HuH-7.5 (cell line): ENCODE data around the gene ANKRD12.
"Not testable (repeated sequence)": the region's sequence is repeated elsewhere in the genome, so short reads cannot be mapped to it uniquely, and the experiment has no call there.

Experiments used
- DNase-seq: peaks from one replicate; pipeline ENCODE4 v3.0.0; 2011; ENCODE audit warnings: low spot score

ANKRD12 gene

DNA sequence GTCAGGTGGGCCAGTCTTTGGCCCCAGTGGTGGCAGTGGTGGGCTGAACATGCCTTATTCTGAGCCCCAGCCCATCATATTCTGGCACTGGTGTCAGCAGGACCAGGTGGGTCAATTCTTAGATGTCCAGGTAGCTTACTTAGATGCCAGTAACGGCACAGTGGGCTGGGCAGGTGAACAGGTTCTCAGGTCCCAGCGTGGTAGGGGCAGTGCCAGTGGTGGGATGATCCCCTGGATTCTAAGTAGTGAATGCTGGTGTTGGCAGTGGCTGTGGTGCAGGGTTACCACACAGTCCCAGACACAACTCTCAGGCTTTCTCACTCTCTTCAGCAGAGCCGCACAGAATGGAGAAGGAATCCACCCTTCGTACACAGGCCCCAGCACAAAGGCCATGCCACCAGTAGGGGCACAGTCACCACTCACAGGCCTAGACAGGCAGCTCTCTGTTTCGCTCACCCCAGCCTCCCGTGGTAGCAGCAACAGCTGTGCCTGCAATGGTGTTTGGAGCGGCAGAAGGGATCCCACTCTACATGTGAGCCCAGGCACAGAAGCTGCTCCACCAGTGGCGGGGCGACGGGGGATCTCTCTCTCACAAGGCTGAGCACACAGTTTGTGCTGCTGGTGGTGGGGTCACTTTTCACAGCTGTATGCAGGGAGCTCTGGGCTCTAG, 97.3 kb downstream of the ANKRD12 start:
- no peak for DNase-seq

DNA sequence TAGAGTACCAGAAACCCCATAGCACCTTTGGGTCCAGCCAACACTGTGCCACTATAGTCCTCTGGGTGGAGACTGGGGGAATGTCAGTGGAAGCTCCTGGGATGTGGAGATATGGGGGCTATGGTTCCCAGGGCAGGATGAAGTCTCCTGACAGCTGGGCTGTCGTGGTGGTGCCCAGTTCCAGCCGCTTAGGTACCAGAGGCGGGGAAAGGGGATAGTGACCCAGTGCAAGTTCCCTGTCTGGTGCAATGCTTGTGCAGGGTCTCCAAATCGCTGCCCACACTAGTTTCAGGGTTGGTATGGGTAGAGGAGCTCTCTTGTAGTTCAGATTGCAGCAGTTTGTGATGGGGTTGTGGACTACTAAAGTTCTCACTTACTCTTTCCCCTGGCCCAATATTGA, 97.9 kb downstream of the ANKRD12 start:
- DNase-seq, result no peak

DNA sequence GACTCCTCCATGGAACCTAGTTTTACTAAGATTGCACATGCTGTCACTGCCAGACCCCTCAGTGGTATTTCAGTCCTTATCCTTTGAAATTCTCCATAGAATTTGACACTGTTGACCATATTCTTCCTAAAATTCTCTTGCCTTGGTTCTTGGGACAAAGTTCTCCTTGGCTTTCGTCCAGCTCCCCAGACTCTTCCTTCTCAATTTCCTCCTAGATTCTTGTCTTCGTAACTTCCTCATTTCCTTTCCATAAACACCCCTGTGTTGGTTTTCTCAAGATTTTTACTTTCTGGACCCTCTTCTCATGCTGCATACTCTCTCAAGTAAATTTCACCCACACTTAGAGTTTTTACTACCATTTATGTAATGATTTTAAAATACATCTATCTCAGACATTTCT, 101.4 kb downstream of the ANKRD12 start:
- no peak for DNase-seq

DNA sequence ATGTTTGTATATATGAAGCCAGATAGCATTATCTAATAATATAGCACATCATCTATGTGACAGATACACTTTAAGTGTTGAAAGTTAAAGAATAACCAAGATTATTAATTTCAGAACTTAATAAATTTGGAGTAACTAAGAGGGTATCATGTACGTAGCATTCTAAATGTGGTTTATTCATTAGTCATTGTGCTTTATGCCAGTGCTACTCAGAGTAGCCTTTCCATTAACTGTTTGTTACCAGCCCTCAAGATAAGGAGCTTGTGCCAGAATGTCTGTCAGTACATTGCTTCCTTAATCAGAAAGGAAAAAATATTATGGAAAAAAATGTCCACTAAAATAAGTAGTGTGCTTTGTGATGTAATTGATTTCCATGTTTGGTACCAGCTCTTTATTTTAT, 103.1 kb downstream of the ANKRD12 start:
- no peak for DNase-seq

DNA sequence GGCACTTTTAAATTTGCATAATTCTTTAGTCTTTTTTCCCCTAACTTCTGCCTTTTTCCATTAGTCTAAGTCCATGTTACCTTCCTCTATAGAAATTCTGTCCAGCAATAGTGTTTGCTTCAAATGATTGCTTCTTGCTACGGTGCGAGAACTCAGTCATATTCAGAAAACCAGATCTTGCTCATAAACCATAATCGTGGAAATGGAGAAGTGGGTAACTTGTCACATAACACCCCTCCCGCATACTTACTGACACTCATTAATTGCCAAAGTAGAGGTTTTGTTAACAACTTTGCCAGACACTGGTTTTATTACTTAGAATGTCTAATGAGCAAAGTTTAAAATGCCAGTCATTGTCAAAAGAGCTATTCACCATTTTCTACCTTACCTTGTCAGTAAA, 103.7 kb downstream of the ANKRD12 start:
- no peak for DNase-seq

DNA sequence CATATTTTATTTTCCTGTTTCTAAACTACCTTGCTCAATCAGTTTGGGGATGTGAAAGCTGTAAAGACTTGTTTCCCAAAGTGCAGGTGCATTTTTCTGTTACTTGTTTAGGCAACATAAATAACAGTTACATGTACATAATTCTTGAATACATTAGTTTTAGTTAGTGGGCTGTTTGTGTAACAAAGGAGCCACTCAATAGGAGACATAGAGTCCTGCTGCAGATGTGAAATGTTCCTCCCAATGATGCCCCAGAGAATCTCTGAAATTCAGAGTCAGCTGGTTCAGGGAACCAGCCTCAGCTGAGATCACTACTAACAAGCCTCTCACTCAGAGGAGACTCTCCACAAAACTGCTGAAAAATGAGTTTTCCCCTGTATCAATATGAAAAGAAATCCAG, 106.4 kb downstream of the ANKRD12 start:
- no peak for DNase-seq

DNA sequence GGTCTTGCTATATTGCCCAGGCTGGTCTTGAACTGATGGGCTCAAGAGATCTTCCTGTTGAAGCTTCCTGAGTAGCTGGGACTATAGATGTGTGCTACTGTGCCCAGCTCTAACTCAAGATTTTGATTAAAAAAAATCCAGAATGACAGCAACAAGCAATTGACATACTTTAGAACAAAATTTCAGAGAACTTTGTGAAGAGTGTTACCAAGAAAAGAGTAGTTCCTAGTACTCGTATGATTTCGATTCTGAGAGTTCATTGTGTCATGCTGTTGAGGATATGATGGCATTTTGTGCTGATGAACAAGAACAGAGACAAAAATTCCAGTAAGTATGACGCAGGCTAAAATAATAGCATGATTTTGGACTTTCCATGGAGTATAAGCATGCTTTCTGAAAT, 107.8 kb downstream of the ANKRD12 start:
- DNase-seq, result no peak

DNA sequence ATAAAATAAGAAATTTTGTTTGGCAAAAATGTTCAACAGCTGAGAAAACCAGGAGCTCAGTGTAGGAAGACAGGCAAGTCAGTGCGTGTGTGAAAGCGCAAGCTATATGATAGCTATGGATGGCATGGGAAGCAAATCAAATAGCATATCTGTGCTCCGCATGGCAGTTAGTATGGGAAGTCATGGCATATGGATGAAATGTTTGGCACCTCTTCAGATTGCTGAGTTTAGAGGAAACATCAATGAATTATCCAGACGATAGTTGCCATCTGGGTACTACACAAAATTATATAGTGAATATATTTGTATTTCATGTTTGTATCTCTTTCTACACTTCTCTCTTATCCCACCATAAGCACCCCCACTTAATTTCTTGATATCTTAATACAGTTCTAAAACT, 112.1 kb downstream of the ANKRD12 start:
- DNase-seq, result no peak

DNA sequence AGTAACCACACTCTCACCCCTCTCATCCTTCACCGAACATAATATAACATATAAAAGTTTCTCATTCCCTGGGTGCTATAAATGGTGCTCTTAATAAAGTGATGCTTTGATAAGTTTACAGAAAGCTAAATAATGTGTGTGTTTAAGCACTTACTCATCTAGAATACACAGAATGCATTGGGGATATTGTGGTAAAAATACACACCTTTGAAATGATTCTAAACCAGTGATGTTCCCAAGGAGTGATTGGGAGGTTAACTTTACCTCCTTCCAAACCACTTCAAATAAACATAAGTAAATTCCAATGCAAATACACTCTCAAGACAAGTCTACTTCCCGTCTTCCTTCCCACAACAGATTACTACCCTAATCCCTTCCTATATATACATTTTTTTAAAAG, 112.7 kb downstream of the ANKRD12 start:
- DNase-seq, result no peak

DNA sequence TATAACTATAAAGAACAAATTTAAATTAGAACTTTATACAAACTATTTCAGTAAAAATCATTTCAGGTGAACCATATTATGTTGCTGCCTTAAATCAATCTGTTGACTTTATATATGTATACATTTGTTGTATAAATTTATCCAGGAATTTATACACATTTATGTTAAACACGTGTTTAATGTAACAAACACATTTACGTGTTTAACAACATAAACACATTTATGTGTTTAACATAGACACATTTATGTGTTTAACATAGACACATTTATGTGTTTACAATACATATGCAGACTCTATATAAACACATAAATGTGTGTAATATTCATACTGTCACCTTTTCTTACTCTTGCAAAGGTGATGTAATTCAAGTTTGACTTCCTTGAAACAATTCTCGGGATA, 122.6 kb downstream of the ANKRD12 start:
- DNase-seq, result no peak

DNA sequence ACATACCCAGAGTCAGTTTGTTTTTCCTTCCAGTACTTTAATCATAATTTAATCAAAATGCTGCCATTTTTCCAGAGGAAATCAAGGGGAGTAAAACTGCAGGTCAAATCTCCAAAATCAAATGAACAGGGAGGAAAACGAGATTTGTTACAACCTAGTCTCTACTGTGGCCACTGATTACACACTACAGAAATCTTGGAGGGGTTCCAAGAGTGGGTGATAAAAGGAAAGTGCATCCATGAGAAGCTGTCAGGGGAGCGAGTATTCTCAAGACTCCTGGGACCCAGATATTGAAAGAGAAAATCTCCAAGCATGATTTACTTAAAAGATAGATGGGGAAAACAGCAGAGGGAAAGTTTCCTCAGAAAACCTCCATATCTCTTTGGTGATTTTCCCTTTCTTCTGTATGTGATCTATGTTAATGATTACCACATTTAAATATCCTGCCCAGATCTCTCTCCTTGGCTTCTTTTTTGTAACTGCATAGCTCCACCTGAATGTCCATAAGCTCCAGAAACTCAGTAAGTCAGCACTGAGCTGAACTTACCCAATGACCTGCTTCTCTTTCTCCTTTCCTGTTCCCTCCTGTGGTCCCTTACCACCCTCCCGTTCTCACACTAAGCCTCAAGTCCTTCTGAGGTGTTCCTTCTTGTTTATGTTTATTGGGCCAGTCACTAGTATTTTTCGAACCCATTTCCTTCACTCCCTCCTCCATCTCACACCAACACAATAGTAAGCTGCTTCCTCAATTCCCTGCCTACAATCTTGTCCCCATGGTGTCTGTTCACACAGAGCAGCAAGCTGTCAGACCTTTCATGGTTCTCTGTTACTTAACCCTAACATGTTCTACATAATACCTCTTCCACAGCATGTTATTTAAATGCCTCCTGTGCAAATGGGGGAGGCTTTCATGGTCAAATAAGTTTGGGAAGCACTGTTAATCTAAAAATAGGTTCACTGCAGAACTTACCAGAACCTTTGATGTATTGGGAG, 124.1 kb downstream of the ANKRD12 start:
- no peak for DNase-seq

DNA sequence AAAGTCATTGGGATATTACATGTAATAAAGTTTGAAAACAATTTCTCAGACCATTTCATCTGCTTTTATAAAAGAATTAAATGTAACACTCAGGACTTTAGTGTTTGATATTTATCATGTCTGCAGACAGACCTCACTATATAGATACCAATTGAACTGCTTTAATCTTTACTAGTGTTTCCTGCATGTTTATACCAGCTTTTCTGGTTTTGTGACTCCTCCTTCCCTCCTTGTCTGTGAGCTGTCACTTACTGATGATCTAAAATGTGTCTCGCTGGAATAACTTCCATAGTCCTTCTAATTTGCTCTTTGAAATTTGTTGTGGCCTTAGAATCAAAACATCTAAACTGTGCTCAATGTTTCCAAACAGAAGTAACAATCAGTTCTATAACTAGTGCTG, 126.7 kb downstream of the ANKRD12 start:
- no peak for DNase-seq

DNA sequence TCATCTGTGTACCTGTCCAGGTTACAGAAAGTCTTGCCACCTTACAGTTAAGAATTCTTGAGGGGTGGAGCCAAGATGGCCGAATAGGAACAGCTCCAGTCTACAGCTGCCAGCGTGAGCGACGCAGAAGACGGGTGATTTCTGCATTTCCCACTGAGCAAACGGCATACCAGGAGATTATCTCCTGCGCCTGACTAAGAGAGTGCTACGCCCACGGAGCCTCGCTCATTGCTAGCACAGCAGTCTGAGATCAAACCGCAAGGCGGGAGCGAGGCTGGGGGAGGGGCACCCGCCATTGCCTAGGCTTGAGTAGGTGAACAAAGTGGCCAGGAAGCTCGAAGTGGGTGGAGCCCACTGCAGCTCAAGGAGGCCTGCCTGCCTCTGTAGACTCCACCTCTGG, 128.2 kb downstream of the ANKRD12 start:
- not testable (repeated sequence) for DNase-seq

DNA sequence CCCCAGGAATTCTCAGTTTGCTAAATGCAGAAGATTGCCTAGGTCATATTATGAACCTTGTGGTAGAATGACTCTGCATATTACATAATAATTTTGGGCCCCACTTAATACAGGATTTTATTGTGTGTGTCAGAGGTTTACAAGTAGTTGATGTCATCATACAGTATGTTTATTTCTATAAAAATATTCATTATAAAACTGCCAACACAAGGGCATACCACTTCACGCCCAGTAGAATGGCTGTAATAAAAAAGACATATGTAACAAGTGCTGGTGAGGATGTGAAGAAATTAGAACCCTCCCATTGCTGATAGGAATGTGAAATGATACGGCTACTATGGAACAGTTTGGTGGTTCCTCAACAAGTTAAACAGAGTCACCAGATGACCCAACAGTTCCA, 136.6 kb downstream of the ANKRD12 start:
- DNase-seq, result no peak

DNA sequence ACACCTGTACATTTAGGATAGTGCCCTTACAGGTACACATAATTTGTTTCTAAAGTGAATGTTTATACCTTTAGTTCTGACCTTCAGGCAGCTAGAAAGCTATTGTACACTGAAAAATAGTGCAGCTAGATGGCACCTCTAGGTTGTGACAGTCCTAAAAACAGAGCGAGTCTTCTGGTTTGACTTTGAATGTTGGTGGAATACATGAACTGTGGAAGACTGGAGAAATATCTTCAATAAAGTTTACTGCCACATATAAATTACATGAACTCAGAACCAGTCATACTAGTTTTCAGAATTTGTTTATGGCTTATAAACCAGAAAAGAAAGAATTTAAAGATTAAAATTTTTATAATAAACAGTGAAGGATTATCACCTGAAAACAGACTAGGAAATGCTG, 139.3 kb downstream of the ANKRD12 start:
- no peak for DNase-seq

DNA sequence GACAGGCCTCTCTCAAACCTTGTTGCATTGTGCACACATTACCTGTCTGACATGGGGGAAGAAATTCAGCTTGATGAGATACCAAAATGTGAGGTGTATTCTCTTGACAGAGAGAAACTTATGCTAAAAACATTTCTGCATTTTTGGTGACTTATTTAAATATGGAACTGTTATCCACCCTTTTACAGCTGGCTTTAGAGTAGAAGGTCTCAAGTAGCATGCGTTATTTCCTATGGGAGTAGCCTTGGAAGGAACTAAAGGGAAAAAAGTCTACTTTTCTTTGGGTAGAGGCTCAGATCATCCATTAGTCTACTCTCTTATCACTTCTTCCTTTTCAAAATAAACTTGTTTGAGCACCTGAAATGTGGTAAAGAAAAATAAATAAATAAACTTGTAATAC, 141.4 kb downstream of the ANKRD12 start:
- no peak for DNase-seq

DNA sequence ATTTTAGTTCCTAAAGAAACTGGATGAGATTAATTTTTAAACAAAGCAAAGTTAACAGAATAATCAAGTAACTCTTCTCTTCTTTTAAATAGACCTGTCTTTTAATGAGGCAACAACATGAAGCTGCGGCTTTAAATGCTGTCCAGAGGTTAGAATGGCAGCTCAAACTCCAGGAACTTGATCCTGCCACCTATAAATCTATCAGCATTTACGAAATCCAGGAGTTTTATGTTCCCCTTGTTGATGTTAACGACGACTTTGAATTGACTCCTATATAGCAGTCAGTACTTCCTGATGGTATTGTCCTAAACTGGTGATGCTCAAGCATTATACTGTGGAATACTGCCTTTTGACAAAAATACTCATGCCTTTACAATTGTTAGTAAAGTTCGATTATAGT, 144.3 kb downstream of the ANKRD12 start:
- DNase-seq, result no peak

DNA sequence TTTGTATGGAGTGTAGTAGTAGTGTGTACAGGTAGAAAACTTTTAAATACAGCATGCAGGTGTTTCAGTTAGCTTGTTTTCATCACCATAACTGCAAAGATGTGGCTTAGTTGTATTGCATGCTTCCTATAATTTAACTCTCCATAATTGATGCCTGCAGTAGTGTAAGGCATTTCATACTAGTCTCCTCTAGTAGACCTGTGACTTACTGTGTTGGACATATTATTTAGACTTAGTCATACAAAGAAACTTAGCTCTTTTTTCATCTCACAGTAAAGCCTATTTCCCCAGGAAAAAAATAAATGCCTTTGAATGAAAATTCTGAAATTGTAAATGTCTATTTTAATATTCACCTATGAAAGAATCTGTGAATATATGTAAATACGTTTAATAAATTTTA, 145.2 kb downstream of the ANKRD12 start:
- no peak for DNase-seq

DNA sequence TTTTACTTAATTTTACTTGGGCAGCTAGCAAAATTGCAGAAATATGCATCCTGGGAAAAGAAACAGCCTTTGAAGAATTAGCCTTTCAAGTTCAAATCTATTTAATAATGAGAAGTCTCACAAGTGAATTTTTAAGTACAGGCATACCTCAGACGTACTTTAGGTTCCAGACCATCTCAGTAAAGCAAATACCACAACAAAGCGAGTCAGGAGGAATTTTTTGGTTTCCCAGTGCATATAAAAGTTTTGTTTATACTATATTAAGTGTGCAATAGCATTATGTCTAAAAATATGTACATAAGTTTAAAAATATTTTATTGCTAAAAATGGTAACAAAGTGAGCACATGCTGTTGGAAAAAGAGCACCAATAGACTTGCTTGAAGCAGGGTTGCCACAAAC, 147.2 kb downstream of the ANKRD12 start:
- DNase-seq, result no peak

DNA sequence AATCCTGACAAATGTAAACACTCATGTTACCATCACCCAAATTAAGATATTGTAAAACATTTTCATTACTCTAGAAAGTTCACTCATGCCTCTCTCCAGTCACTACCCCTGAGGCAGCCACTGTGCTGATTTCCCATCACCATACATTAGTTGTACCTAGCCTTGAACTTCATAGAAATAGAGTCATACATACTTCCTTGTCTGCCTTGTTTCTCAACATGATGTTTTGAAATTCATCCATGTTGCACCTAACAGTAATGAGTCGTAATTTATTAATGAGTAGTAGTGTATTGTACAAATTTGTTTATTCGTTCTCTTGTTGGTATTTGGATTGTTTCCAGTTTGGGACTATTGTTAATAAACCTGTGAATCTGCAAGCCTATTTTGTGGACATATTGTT, 149.0 kb downstream of the ANKRD12 start:
- DNase-seq, result no peak

DNA sequence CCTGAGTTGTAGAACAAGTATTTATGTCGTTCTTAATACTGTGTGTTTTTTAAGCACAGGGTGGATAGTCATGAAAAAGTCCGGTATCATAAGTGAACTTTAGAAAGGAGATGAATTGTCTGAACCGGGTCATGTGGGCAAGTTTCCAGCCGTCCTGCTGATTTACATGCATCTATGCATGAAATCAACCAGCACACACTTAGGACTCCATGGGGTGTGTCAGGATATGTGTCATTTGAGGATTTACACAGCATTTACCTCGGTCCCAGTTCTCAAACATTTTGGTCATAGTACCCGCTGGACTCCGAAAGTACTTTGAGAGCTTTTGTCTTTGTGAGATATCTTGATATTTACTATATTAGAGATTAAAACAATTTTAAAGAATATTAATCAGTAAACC, 150.5 kb downstream of the ANKRD12 start:
- DNase-seq, result no peak

DNA sequence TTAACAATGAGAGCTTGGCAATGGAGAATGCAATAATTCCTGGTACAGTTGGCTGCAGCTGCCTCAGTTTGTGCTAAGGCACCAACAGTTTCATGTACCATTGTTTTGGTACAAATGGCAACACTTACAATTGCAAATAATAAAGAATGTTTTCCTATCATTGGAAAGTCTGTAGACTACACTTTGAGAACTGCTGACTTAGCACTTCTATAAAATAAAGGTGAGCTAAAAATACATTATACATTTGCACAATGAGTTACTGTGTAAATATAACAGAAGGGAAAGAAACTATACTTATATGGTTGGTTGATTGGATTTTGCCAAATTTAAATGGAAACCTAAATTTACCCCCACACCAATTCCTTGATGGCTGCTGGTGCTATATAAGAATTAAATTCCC, 153.1 kb downstream of the ANKRD12 start:
- DNase-seq, result no peak

DNA sequence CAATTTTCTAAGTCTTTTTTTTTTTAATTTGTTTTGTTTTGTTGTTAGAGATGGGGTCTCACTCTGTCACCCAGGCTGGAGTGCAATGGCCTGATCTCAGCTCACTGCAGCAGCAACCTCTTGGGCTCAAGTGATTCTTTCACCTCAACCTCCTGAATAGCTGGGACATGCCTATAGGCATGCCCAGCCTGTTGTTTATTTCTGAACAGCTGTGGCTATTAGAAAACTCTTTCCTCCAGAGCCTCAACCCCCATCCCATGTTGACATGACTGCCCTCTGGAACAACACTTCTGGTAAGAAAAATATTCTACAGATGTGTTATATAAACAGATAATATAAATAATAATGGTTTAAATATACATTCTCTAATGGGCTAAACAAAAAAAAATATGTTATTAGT, 153.6 kb downstream of the ANKRD12 start:
- DNase-seq, result no peak

DNA sequence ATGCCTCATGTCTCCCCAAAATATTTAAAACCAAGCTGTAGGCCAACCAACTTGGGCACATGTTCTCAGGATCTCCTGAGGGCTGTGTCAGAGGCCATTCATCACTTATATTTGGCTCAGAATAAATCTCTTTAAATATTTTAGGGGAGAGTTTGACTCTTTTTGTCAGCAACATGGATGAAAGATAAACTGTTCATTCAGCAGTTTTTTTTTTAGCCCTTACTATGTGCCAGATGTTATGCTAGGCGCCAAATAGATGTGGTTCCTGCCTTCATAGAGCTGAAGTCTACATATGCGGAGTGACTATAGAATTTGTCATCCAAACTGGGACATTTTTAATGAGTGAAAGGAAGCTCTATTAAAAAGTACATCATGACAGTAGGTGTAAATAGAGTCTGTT, 155.5 kb downstream of the ANKRD12 start:
- DNase-seq, result no peak
